GM12878 (cell line): ENCODE measurements around the gene BMPR2. TPM values are rescaled to one million over a fixed set of nuclear protein-coding genes. Genes with fewer than 3 reads are reported as not detected.
A peak's percentile ranks its signal among the peaks of the same experiment; 100 is the strongest.

Experiments
- ATAC-seq: fragments of 200-7000 bp; cut with Tn5 transposase; 3 replicates; pipeline ENCODE4 v1.9.1; 2020; ENCODE audit warnings: mild to moderate bottlenecking, moderate library complexity
- BruUV-seq: library from RNA; stranded (reverse); fragments of 400-500 nt; replicated peaks from 2 replicates; lab custom pipeline; 2021; lab: Mats Ljungman, UMichigan
- CTCF ChIA-PET: fragments of 300-600 bp; sonication (Branson Sonifier 250); formaldehyde crosslinking; extraction: SDS; loops from one replicate; lab custom pipeline; 2021; ENCODE audit warnings: inconsistent platforms; lab: Yijun Ruan, JAX
- POLR2A ChIA-PET: fragments of 350-600 bp; formaldehyde crosslinking; extraction: SDS; loops from one replicate; lab custom pipeline; 2021; ENCODE audit warnings: inconsistent platforms; lab: Charles Lee
- RAD21 ChIA-PET: fragments of 300-600 bp; sonication (Branson Sonifier 250); formaldehyde crosslinking; loops from one replicate; lab custom pipeline; 2023; ENCODE audit warnings: antibody characterized with exemption; ENCODE audit not compliant: unreplicated experiment; lab: Charles Lee
- SMC1A ChIA-PET: fragments of 300-600 bp; sonication (Branson Sonifier 250); formaldehyde crosslinking; loops from one replicate; lab custom pipeline; 2023; ENCODE audit not compliant: unreplicated experiment, uncharacterized antibody; lab: Charles Lee
- DNase-seq: peaks from one replicate; pipeline ENCODE4 v3.0.0-alpha.2; 2011; ENCODE audit warnings: low read depth, low spot score
- FAIRE-seq: peaks from 3 replicates; lab custom pipeline; 2011; peaks lifted over from hg19 to GRCh38; lab: Jason Lieb, UNC
- H2AFZ ChIP-seq: 2 replicates; pipeline ENCODE4 v1.6.0; 2011; ENCODE audit warnings: low read depth, low read length, control low read depth; ENCODE audit not compliant: control insufficient read depth
- H3K27ac ChIP-seq: 2 replicates; pipeline ENCODE4 v1.5.1; 2011; ENCODE audit warnings: control low read depth; ENCODE audit not compliant: control insufficient read depth, insufficient read depth
- H3K27me3 ChIP-seq, 2 experiments: replicated peaks in 1 of 2; 2 replicates each; pipeline versions ENCODE4 v1.6.0 to v1.6.1; 2011; ENCODE audit warnings: low read length in 1 of 2; ENCODE audit not compliant: control insufficient read depth in 2 of 2, insufficient read depth in 2 of 2
- H3K36me3 ChIP-seq, 2 experiments: 2 replicates each; pipeline ENCODE4 v1.5.1; 2011; ENCODE audit warnings: low read length in 1 of 2; ENCODE audit not compliant: control insufficient read depth in 2 of 2, insufficient read depth in 2 of 2
- H3K4me1 ChIP-seq: 2 replicates; pipeline ENCODE4 v1.6.1; 2011; ENCODE audit warnings: mild to moderate bottlenecking, low read length, moderate library complexity, mixed read lengths; ENCODE audit not compliant: control insufficient read depth, insufficient read depth
- H3K4me2 ChIP-seq: 2 replicates; pipeline ENCODE4 v1.6.0; 2011; ENCODE audit warnings: control low read depth; ENCODE audit not compliant: control insufficient read depth, insufficient read depth
- H3K4me3 ChIP-seq: fragments of 200-600 bp; sonication (generic); 2 replicates; pipeline ENCODE4 v1.5.1; 2016
- H3K79me2 ChIP-seq: 2 replicates; pipeline ENCODE4 v1.6.0; 2011; ENCODE audit warnings: low read length; ENCODE audit not compliant: control insufficient read depth, insufficient read depth
- H3K9ac ChIP-seq: 2 replicates; pipeline ENCODE4 v1.8.0; 2011; ENCODE audit warnings: low read length, control low read depth, mixed read lengths; ENCODE audit not compliant: control insufficient read depth, insufficient read depth
- H3K9me3 ChIP-seq: replicated peaks from 3 replicates; pipeline ENCODE4 v1.5.1; 2011; ENCODE audit warnings: mild to moderate bottlenecking, low read length; ENCODE audit not compliant: control insufficient read depth, insufficient read depth
- H4K20me1 ChIP-seq: 2 replicates; pipeline ENCODE4 v1.6.0; 2011; ENCODE audit not compliant: control insufficient read depth, insufficient read depth
- ATF7 ChIP-seq: fragments of 450-650 bp; IDR thresholded peaks from 2 replicates; pipeline ENCODE4 v1.6.1; 2016; ENCODE audit warnings: low read depth, mild to moderate bottlenecking
- CBX5 ChIP-seq: sonication (generic); IDR thresholded peaks from 2 replicates; pipeline ENCODE4 v1.6.1; 2016; ENCODE audit warnings: low read depth, moderate library complexity, mild to moderate bottlenecking, inconsistent platforms
- CREB1 ChIP-seq: IDR thresholded peaks from 2 replicates; pipeline ENCODE4 v1.6.1; 2012; ENCODE audit warnings: low read depth, mild to moderate bottlenecking, inconsistent platforms
- FOXK2 ChIP-seq: fragments of 450-650 bp; IDR thresholded peaks from 2 replicates; pipeline ENCODE4 v1.6.1; 2017; ENCODE audit warnings: mild to moderate bottlenecking, moderate library complexity
- FOXM1 ChIP-seq: IDR thresholded peaks from 2 replicates; pipeline ENCODE4 v1.6.1; 2012; ENCODE audit warnings: low read depth, mild to moderate bottlenecking, inconsistent platforms, low read length, moderate library complexity
- JUNB ChIP-seq: IDR thresholded peaks from 2 replicates; pipeline ENCODE4 v1.6.1; 2016; ENCODE audit warnings: antibody characterized with exemption, mild to moderate bottlenecking
- MEF2B ChIP-seq: fragments of 450-650 bp; IDR thresholded peaks from 2 replicates; pipeline ENCODE4 v1.6.1; 2018; ENCODE audit warnings: mild to moderate bottlenecking, moderate library complexity; ENCODE audit not compliant: partially characterized antibody, poor library complexity, severe bottlenecking
- NR2C2 ChIP-seq: IDR thresholded peaks from 2 replicates; pipeline ENCODE4 v1.6.1; 2011; ENCODE audit warnings: borderline replicate concordance, low read depth; ENCODE audit not compliant: control insufficient read depth, insufficient read length
- RAD21 ChIP-seq: IDR thresholded peaks from 2 replicates; pipeline ENCODE4 v1.6.1; 2011; ENCODE audit warnings: mild to moderate bottlenecking, low read depth, low read length, moderate library complexity; ENCODE audit not compliant: insufficient read depth
- RCOR1 ChIP-seq: conservative IDR thresholded peaks from 2 replicates; pipeline ENCODE4 v1.6.1; 2012; ENCODE audit warnings: low read depth, low read length, improper control_type of control experiment
- RUNX3 ChIP-seq: IDR thresholded peaks from 2 replicates; pipeline ENCODE4 v1.6.1; 2012; ENCODE audit warnings: low read length, inconsistent platforms
- TAF1 ChIP-seq: IDR thresholded peaks from 2 replicates; pipeline ENCODE4 v1.6.1; 2011; ENCODE audit warnings: mild to moderate bottlenecking, low read depth, low read length, borderline replicate concordance
- ZSCAN29 ChIP-seq: fragments of 450-650 bp; IDR thresholded peaks from 2 replicates; pipeline ENCODE4 v1.6.1; 2017; ENCODE audit warnings: mild to moderate bottlenecking, moderate library complexity
- WGBS: methylation state at CpG from one replicate; pipeline ENCODE4 v1.1.6; 2016; ENCODE audit warnings: low lambda C conversion rate; ENCODE audit not compliant: insufficient replicate concordance, insufficient coverage; ENCODE audit errors: missing lambda C conversion rate; 5-methylcytosine and 5-hydroxymethylcytosine counted together
- in situ Hi-C: fragments of 300-500 bp; cut with MboI; formaldehyde crosslinking; loops from 9 replicates; pipeline ENCODE4 v1.14.3; 2018; ENCODE audit warnings: mixed read lengths
- intact Hi-C: fragments of 100-400 bp; cut with micrococcal nuclease; formaldehyde crosslinking; loops from one replicate; pipeline ENCODE4 v1.14.2; 2022; ENCODE audit not compliant: unreplicated experiment
- polyA plus RNA-seq, 11 experiments: library from polyadenylated mRNA; depleted of rRNA in 4 of 11; unstranded in 6 of 11; stranded (reverse) in 5 of 11; fragments of >200 nt; fragmentation: Nextera tagmentation in 4 of 11; fragmentation: Illumina TruSeq in 1 of 11; extraction: Ambion mirVana in 4 of 11; extraction: Trizol in 1 of 11; gene quantifications; 1 replicate in 1 of 11; 2 replicates in 10 of 11; pipeline versions ENCODE4 v1.2.1 to v1.2.3, GENCODE V29; 2011 to 2016; ENCODE audit warnings: inconsistent platforms in 2 of 11, missing spikeins in 2 of 11, low read depth in 1 of 11
- total RNA-seq, 4 experiments: library from RNA; depleted of rRNA in 3 of 4; stranded (reverse); fragments of >200 nt in 3 of 4; fragmentation: Illumina TruSeq in 1 of 4; extraction: Trizol in 1 of 4; gene quantifications; 2 replicates each; pipeline versions ENCODE4 v1.2.1 to v1.2.3, GENCODE V29; 2013 to 2021
- TF ChIP-seq, protein P1 (sequence below): fragments of 450-650 bp; IDR thresholded peaks from 2 replicates; pipeline ENCODE4 v1.6.1; 2017; ENCODE audit warnings: borderline replicate concordance
- TF ChIP-seq, protein P2 (sequence below): IDR thresholded peaks from 2 replicates; pipeline ENCODE4 v1.6.1; 2012; ENCODE audit warnings: low read length, inconsistent platforms
- TF ChIP-seq, protein P3 (sequence below): fragments of 450-650 bp; formaldehyde crosslinking; IDR thresholded peaks from 2 replicates; pipeline ENCODE4 v1.4.0; 2020; ENCODE audit warnings: mild to moderate bottlenecking, moderate library complexity
- TF ChIP-seq, protein P4 (sequence below): fragments of 450-650 bp; IDR thresholded peaks from 2 replicates; pipeline ENCODE4 v1.6.1; 2014; ENCODE audit warnings: mild to moderate bottlenecking

Gene BMPR2
- total and polyA plus RNA-seq, 10 of the 15 experiments (the other 5 are each of a cell fraction or from before 2014, with no cell fraction given), result 2.4 to 33.0 (median 7.1) TPM

DNA sequence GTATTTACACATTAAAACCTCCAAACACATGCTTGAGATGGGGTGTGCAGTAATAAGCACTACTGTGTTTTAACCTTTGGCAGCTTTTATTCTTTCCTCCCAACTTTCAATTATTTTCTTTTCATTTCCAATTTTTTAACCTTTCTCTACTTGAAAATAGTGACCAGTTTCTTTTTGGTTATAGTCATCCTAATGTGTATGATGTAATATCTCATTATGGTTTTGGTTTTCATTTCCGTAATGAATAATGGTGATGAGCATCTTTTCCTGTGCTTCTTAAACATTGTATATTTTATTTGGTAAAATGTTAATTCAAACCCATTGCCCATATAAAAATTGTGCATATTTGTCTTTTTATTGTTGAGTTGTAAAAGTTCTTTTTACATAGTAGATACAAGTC lies 103.5 kb downstream of the BMPR2 start:
- TF ChIP-seq FOXM1, result no peak
- no peak for TF ChIP-seq TAF1
- no peak for TF ChIP-seq NR2C2
- peak; percentile 71 for TF ChIP-seq JUNB
- no peak for TF ChIP-seq ZSCAN29
- no peak for TF ChIP-seq RCOR1
- no peak for TF ChIP-seq RAD21
- TF ChIP-seq, protein P1, sequence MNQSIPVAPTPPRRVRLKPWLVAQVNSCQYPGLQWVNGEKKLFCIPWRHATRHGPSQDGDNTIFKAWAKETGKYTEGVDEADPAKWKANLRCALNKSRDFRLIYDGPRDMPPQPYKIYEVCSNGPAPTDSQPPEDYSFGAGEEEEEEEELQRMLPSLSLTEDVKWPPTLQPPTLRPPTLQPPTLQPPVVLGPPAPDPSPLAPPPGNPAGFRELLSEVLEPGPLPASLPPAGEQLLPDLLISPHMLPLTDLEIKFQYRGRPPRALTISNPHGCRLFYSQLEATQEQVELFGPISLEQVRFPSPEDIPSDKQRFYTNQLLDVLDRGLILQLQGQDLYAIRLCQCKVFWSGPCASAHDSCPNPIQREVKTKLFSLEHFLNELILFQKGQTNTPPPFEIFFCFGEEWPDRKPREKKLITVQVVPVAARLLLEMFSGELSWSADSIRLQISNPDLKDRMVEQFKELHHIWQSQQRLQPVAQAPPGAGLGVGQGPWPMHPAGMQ, result no peak
- TF ChIP-seq, protein P2, sequence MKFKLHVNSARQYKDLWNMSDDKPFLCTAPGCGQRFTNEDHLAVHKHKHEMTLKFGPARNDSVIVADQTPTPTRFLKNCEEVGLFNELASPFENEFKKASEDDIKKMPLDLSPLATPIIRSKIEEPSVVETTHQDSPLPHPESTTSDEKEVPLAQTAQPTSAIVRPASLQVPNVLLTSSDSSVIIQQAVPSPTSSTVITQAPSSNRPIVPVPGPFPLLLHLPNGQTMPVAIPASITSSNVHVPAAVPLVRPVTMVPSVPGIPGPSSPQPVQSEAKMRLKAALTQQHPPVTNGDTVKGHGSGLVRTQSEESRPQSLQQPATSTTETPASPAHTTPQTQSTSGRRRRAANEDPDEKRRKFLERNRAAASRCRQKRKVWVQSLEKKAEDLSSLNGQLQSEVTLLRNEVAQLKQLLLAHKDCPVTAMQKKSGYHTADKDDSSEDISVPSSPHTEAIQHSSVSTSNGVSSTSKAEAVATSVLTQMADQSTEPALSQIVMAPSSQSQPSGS, result peak; percentile 59; the same call in 1 of the 2 replicates
- no peak for TF ChIP-seq MEF2B
- no peak for TF ChIP-seq CBX5
- TF ChIP-seq ATF7, result peak; percentile 67
- TF ChIP-seq, protein P3, sequence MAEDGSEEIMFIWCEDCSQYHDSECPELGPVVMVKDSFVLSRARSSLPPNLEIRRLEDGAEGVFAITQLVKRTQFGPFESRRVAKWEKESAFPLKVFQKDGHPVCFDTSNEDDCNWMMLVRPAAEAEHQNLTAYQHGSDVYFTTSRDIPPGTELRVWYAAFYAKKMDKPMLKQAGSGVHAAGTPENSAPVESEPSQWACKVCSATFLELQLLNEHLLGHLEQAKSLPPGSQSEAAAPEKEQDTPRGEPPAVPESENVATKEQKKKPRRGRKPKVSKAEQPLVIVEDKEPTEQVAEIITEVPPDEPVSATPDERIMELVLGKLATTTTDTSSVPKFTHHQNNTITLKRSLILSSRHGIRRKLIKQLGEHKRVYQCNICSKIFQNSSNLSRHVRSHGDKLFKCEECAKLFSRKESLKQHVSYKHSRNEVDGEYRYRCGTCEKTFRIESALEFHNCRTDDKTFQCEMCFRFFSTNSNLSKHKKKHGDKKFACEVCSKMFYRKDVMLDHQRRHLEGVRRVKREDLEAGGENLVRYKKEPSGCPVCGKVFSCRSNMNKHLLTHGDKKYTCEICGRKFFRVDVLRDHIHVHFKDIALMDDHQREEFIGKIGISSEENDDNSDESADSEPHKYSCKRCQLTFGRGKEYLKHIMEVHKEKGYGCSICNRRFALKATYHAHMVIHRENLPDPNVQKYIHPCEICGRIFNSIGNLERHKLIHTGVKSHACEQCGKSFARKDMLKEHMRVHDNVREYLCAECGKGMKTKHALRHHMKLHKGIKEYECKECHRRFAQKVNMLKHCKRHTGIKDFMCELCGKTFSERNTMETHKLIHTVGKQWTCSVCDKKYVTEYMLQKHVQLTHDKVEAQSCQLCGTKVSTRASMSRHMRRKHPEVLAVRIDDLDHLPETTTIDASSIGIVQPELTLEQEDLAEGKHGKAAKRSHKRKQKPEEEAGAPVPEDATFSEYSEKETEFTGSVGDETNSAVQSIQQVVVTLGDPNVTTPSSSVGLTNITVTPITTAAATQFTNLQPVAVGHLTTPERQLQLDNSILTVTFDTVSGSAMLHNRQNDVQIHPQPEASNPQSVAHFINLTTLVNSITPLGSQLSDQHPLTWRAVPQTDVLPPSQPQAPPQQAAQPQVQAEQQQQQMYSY (CRISPR knock-in tag), result no peak
- TF ChIP-seq RUNX3, result peak; percentile 59; the same call in 1 of the 2 replicates
- TF ChIP-seq, protein P4, sequence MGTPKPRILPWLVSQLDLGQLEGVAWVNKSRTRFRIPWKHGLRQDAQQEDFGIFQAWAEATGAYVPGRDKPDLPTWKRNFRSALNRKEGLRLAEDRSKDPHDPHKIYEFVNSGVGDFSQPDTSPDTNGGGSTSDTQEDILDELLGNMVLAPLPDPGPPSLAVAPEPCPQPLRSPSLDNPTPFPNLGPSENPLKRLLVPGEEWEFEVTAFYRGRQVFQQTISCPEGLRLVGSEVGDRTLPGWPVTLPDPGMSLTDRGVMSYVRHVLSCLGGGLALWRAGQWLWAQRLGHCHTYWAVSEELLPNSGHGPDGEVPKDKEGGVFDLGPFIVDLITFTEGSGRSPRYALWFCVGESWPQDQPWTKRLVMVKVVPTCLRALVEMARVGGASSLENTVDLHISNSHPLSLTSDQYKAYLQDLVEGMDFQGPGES, result no peak
- TF ChIP-seq CREB1, result 0 out of 2 replicates have a peak, but pooled peaks have one; percentile 39
- TF ChIP-seq FOXK2, result no peak
- peak; percentile 61; the same call in 2 of the 3 replicates for ATAC-seq
- CTCF ChIA-PET, result no interaction called here

More for the DNA sequence above, 103.5 kb downstream of the BMPR2 start:
- 0 out of 4 replicates have a peak, but pooled peaks cover 0 to 2% of the 10 kb centered on the region in 2 experiments for H3K36me3 ChIP-seq
- no peak overlapping the region for H3K4me2 ChIP-seq
- in situ Hi-C loops, result no loop called here
- H3K79me2 ChIP-seq, result no peaks in the 10 kb centered on the region
- no TSS peak for BruUV-seq
- DNase-seq (no peak), FAIRE-seq (no peak)
- no peak overlapping the region for H3K4me3 ChIP-seq
- no peaks in the 10 kb centered on the region for H4K20me1 ChIP-seq
- no peaks in the 10 kb centered on the region for H3K27me3 ChIP-seq
- H3K27ac ChIP-seq, result no peak overlapping the region
- no peak overlapping the region for H3K9ac ChIP-seq
- intact Hi-C loops, result no loop called here
- RAD21 ChIA-PET, result no interaction called here
- POLR2A ChIA-PET, result no interaction called here
- SMC1A ChIA-PET, result no interaction called here
- no peaks in the 10 kb centered on the region for H3K4me1 ChIP-seq
- no peak overlapping the region for H2AFZ ChIP-seq
- no peaks in the 10 kb centered on the region for H3K9me3 ChIP-seq
- 58% methylated on average over 1 of the region's 1 CpG for WGBS
